Lower leg skin (tissue), 4 donors: ENCODE measurements around the gene PRX. TPM values are rescaled to one million over a fixed set of nuclear protein-coding genes. Genes with fewer than 3 reads are reported as not detected.

Experiments
- DNase-seq, 2 donors: peaks; one replicate each; pipeline ENCODE4 v3.0.0-alpha.2; 2019; ENCODE audit warnings: low spot score in 2 of 2
- H3K4me3 ChIP-seq: fragments of 200-600 bp; sonication (generic); 2 replicates; pipeline ENCODE4 v1.5.1; 2017; ENCODE audit warnings: mild to moderate bottlenecking, low read depth; ENCODE audit not compliant: poor library complexity, severe bottlenecking
- POLR2A ChIP-seq, 2 donors: fragments of 450-650 bp; IDR thresholded peaks; one replicate each; pipeline ENCODE4 v1.6.1; 2016 to 2017; ENCODE audit warnings: antibody characterized with exemption in 2 of 2, mild to moderate bottlenecking in 1 of 2, moderate library complexity in 1 of 2
- WGBS, 2 donors: methylation state at CpG; one replicate each; pipeline ENCODE4 v1.1.5; 2018; 5-methylcytosine and 5-hydroxymethylcytosine counted together
- intact Hi-C: fragments of 100-400 bp; cut with DNase I; formaldehyde crosslinking; loops from one replicate; pipeline ENCODE4 v1.15.0; 2023; ENCODE audit warnings: low total_unique reads
- total RNA-seq, 4 donors: library from RNA; depleted of rRNA; stranded (reverse); fragments of >200 nt; gene quantifications; one replicate each; pipeline ENCODE4 v1.1.0, GENCODE V29; 2016
- TF ChIP-seq, protein P1 (sequence below), 3 donors: fragments of 450-650 bp; IDR thresholded peaks; one replicate each; pipeline ENCODE4 v1.5.1; 2016; ENCODE audit warnings: antibody characterized with exemption in 3 of 3, mild to moderate bottlenecking in 3 of 3, moderate library complexity in 2 of 3

The PRX gene
- total RNA-seq, 4 donors from 2014 or later = 2.5 to 7.3 (median 5.6) TPM

GRCh38 chr19:40417643-40417981 lies 4.4 kb upstream of the PRX start:
- WGBS, 2 donors = 78 to 82% methylated on average over 4 of the region's 4 CpGs
- no peak for DNase-seq
- TF ChIP-seq POLR2A (IDR thresholded peaks at IDR 0.05) = no peak
- TF ChIP-seq, protein P1, sequence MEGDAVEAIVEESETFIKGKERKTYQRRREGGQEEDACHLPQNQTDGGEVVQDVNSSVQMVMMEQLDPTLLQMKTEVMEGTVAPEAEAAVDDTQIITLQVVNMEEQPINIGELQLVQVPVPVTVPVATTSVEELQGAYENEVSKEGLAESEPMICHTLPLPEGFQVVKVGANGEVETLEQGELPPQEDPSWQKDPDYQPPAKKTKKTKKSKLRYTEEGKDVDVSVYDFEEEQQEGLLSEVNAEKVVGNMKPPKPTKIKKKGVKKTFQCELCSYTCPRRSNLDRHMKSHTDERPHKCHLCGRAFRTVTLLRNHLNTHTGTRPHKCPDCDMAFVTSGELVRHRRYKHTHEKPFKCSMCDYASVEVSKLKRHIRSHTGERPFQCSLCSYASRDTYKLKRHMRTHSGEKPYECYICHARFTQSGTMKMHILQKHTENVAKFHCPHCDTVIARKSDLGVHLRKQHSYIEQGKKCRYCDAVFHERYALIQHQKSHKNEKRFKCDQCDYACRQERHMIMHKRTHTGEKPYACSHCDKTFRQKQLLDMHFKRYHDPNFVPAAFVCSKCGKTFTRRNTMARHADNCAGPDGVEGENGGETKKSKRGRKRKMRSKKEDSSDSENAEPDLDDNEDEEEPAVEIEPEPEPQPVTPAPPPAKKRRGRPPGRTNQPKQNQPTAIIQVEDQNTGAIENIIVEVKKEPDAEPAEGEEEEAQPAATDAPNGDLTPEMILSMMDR (IDR thresholded peaks at IDR 0.05) = no peak
- H3K4me3 ChIP-seq = no peak overlapping the region
- intact Hi-C loops = no loop called here

- DNase-seq = peak in 1 of 2 donors; percentile 93
- intact Hi-C loops = no loop called here
- WGBS, 2 donors = 41 to 50% methylated on average over 12 to 16 of the region's 16 CpGs
- TF ChIP-seq, protein P1 (IDR thresholded peaks at IDR 0.05) = no peak
- TF ChIP-seq POLR2A (IDR thresholded peaks at IDR 0.05) = no peak
- no peak overlapping the region for H3K4me3 ChIP-seq
Measured at GRCh38 chr19:40416918-40417642, 3.9 kb upstream of the PRX start.

GRCh38 chr19:40415768-40416167 lies 2.6 kb upstream of the PRX start:
- intact Hi-C loops = no loop called here
- WGBS, 2 donors = 94 to 98% methylated on average over 2 of the region's 2 CpGs
- DNase-seq = no peak
- no peak overlapping the region for H3K4me3 ChIP-seq
- TF ChIP-seq POLR2A (IDR thresholded peaks at IDR 0.05) = no peak
- TF ChIP-seq, protein P1 (IDR thresholded peaks at IDR 0.05) = no peak

DNA sequence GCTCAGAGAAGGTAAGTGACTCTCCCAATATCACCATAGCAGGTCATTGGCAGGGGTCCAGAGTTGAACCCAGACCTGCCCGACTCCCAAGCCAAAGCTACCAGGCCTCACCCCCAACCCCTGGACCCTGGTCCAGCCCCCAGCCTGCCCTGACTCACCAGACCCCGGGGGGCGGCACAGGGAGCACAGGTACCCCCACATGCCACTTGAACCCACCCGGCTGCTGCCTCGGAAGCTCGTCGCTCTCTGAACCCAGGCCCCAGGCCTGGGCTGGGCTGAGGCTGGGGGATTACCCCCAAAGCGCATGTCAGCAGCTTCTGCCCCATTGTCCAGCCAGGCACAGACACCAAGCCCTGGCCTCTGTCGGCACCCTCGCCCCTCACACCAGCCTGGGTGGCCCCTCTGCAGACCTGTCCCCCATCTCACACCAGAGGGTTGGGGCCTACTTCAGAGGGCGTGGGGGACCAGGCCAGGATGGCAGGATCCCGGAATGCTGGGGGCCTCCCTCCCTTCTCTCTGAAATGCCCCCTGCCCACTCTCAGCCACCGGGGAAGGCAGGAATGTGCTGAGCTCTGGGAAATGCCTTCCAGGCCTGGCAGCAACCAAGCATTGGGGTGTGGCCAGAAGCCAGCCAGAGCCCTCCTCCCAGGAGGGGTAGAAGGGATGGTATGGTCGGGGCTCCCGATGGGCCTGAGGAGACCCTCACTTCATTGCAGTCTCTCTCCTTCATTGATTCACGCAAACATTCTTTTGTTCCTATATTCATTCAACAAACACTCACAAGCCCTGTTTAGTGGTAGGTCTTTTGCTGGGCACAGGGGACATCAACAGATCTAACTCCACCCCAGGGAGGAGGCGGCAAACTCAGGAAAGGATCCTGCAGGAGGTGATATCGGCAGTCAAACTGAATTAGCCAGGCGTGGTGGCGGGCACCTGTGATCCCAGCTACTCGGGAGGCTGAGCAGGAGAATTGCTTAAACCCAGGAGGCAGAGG lies 1.7 kb upstream of the PRX start:
- TF ChIP-seq, protein P1 (IDR thresholded peaks at IDR 0.05) = no peak
- no peak for TF ChIP-seq POLR2A (IDR thresholded peaks at IDR 0.05)
- 59 to 68% methylated on average over 16 to 17 of the region's 21 CpGs for WGBS, 2 donors
- no peak overlapping the region for H3K4me3 ChIP-seq
- intact Hi-C loops = no loop called here
- DNase-seq = no peak

GRCh38 chr19:40412866-40413265 lies 312 bp downstream of the PRX start:
- TF ChIP-seq, protein P1 (IDR thresholded peaks at IDR 0.05) = no peak
- no peak for TF ChIP-seq POLR2A (IDR thresholded peaks at IDR 0.05)
- no peak for DNase-seq
- intact Hi-C loops = no loop called here
- no peak overlapping the region for H3K4me3 ChIP-seq
- 73 to 80% methylated on average over 4 of the region's 4 CpGs for WGBS, 2 donors
